Subcutaneous preadipocyte (primary cell): ENCODE data around the gene BEND2. TPM values are rescaled to one million over a fixed set of nuclear protein-coding genes. Genes with fewer than 3 reads are reported as not detected.

Source experiments
- total RNA-seq: library from RNA; depleted of rRNA; stranded (reverse); fragments of >200 nt; gene quantifications from 2 replicates; pipeline ENCODE4 v1.2.3, GENCODE V29; 2012

Gene BEND2
- not detected in 2 replicates for total RNA-seq

GRCh38 chrX:18220786-18221185 is at the start of gene BEND2:
Gene BEND2 (minus strand): TSS chrX:18220886. CDS start chrX:18220750, 136 bp downstream.

Other genes with a start within 250 kb of the BEND2 start
- 1.5 and 2.7 TPM in 2 replicates for gene SCML2, start 133.8 kb upstream of the BEND2 start, total RNA-seq
- gene CDKL5, start 204.7 kb upstream of the BEND2 start, total RNA-seq = 1.1 and 2.0 TPM in 2 replicates